AG04450 (cell line): ENCODE results near the gene COL5A3. TPM values are rescaled to one million over a fixed set of nuclear protein-coding genes. Genes with fewer than 3 reads are reported as not detected.
A peak's percentile ranks its signal among the peaks of the same experiment; 100 is the strongest.

ENCODE experiments used
- CTCF ChIA-PET: fragments of 300-600, 350-600 bp; formaldehyde crosslinking; extraction: SDS; loops from one replicate; lab custom pipeline; 2022; ENCODE audit warnings: antibody characterized with exemption, inconsistent platforms; lab: Charles Lee
- POLR2A ChIA-PET: fragments of 350-600 bp; formaldehyde crosslinking; extraction: SDS; loops from one replicate; lab custom pipeline; 2021; ENCODE audit warnings: antibody characterized with exemption, inconsistent platforms; lab: Yijun Ruan, JAX
- DNase-seq: peaks from one replicate; pipeline ENCODE4 v3.0.0-alpha.2; 2011; ENCODE audit warnings: low read depth, low spot score
- H3K27ac ChIP-seq: one replicate; pipeline ENCODE4 v1.5.1; 2012; ENCODE audit warnings: low read depth, low read length, control low read depth
- H3K27me3 ChIP-seq: one replicate; pipeline ENCODE4 v1.6.0; 2012; ENCODE audit warnings: low read length; ENCODE audit not compliant: control insufficient read depth, insufficient read depth
- H3K4me3 ChIP-seq: 2 replicates; pipeline ENCODE4 v1.5.1; 2011; ENCODE audit warnings: mild to moderate bottlenecking, low read depth, low read length, control low read depth
- H3K9me3 ChIP-seq: 2 replicates; pipeline ENCODE4 v1.5.1; 2012; ENCODE audit warnings: low read length; ENCODE audit not compliant: control insufficient read depth, insufficient read depth
- polyA plus RNA-seq: library from polyadenylated mRNA; depleted of rRNA; stranded (reverse); fragments of >200 nt; gene quantifications from 2 replicates; pipeline ENCODE4 v1.2.3, GENCODE V29; 2011
- TF ChIP-seq, protein P1 (sequence below): IDR thresholded peaks from 2 replicates; pipeline ENCODE4 v1.5.1; 2011; ENCODE audit warnings: low read depth, low read length, control low read depth, inconsistent platforms

The COL5A3 gene
- polyA plus RNA-seq, 1 experiment, result 1.6 TPM

DNA sequence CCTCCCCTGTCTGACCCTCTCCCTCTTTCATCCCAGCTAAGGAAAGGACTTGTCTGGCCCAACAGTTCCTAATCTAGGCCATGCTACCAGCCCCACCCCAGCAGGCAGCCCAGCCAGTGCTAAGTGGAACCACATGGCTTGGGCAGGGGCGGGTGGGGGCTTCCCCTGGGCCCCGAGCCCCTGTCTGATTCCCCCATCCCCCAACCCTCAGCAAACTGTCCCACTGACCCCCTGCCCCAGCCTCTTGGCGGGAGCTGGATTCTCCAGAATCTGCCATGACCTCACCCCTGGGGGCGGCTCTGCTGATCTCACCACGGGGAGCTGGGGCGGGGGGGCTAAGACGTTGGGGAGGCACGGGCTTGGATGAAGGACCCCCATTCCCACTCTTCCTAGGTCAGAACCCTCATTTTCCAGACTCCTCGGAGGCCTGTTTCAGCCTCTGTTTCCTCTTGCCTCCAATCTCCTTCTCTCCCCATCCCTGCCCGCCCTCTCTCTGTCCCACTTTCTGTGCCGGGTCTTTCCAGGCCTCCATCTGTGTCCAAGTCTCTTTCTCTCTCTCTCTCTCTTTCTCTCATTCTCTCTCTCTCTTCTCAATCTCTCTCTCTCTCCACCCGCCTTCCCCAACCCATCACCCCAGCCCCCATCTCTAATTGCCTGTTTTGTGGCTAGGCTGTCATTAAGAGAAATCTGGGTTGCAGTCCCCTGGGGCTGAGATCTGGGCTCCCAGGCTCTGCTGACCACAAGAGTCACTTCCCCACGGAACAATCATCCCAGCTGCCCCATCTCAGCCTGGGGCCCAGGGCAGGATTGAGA lies 2.7 kb downstream of the COL5A3 start:
- H3K4me3 ChIP-seq, result no peak overlapping the region
- no peaks in the 10 kb centered on the region for H3K9me3 ChIP-seq
- no peaks in the 10 kb centered on the region for H3K27me3 ChIP-seq
- ChIA-PET CTCF (interaction anchor here (3.2 kb wide), 1 partner anchor 7 kb away, joined by 33 read pairs; no protein-coding TSS in a partner anchor), POLR2A (interaction anchor here (0.6 kb wide), 1 partner anchor 573 kb away, joined by 3 read pairs; no protein-coding TSS in a partner anchor)
- DNase-seq, result no peak
- peak overlapping the region; percentile 91 for H3K27ac ChIP-seq
- TF ChIP-seq, protein P1, sequence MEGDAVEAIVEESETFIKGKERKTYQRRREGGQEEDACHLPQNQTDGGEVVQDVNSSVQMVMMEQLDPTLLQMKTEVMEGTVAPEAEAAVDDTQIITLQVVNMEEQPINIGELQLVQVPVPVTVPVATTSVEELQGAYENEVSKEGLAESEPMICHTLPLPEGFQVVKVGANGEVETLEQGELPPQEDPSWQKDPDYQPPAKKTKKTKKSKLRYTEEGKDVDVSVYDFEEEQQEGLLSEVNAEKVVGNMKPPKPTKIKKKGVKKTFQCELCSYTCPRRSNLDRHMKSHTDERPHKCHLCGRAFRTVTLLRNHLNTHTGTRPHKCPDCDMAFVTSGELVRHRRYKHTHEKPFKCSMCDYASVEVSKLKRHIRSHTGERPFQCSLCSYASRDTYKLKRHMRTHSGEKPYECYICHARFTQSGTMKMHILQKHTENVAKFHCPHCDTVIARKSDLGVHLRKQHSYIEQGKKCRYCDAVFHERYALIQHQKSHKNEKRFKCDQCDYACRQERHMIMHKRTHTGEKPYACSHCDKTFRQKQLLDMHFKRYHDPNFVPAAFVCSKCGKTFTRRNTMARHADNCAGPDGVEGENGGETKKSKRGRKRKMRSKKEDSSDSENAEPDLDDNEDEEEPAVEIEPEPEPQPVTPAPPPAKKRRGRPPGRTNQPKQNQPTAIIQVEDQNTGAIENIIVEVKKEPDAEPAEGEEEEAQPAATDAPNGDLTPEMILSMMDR, result no peak

DNA sequence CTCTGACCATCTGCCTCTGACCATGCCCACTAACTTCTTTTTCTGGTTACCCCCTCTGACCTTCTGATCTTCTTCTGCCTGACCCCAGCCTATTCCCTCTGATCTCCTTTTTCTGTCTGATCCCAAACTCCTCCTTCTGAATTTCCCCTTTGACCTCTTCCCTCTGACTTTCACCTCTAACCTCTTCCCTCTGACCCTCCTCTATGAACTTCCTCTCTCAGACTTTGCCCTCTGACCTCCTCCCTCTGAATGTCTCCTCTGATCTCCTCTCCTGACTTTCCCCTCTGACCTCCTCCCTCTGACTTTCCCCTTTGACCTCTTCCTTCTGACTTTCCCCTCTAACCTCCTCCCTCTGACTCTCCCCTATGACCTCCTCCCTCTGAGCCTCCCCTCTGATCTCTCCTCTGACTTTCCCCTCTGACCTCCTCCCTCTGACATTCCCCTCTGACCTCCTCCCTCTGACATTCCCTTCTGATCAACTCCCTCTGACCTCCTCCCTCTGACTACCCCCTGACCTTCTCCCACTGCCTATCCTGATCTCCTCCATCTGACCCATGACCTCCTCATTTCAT lies 3.5 kb downstream of the COL5A3 start:
- DNase-seq, result no peak
- Histone ChIP-seq H3K27ac (no peak overlapping the region), H3K4me3 (no peak overlapping the region), H3K9me3 (no peaks in the 10 kb centered on the region), H3K27me3 (no peaks in the 10 kb centered on the region)
- ChIA-PET POLR2A (no interaction called here), CTCF (no interaction called here)
- TF ChIP-seq, protein P1, result no peak

DNA sequence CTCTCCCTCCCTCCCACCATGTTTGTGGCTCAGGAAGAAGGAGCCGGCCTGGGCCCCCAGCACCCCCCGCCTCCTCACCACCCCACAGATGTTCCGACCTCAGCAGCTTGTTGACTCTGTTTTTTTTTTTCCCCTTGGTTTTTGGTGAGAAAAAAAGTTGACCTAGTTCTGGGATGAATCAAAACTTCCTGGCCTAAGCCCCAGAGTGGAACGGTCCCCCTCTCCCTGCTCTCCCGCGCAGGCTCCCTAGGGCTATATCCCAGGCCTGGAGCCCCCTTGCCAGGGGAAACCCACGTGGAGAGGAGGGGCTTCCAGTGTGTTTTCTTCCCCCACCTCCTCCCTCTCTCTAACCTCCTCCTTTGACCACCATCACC lies 4.0 kb downstream of the COL5A3 start:
- Histone ChIP-seq H3K27me3 (no peaks in the 10 kb centered on the region), H3K9me3 (no peaks in the 10 kb centered on the region), H3K27ac (peak overlapping the region; percentile 39), H3K4me3 (no peak overlapping the region)
- DNase-seq, result no peak
- POLR2A ChIA-PET, result no interaction called here
- TF ChIP-seq, protein P1, result no peak
- CTCF ChIA-PET, result no interaction called here

DNA sequence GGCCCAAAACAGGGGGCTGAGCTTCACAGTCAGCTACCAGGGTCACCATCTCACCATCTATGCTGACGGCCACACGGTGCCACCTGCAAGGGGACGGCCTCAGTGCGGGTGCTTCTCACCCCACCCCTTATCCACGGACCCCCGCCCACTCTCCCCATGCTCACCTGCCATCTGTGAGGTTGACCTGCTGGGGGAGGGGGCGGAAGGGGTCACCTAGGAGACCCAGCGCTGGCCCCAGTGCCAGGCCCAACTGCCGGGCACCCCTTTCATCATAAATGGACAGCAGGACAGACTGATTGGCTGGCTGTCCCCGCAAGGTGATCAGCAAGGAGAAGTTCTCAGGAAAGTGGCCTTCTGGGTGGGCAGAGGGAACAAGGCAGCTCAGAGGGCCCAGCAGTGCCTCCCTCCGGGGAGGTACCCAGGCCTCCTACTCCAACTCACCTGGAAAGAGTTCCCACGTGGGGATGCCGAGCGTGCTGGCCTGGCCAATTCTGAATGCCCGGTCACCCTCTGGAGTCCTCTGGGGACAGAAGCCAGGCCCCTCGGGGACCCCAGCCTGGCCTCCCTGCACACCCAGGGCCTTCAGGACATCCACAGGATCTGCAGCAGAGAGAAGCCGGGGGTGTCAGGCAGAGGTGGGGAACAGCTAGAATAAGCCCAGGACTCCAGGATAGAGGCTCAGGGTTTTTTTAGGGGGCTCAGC lies 4.5 kb downstream of the COL5A3 start:
- DNase-seq, result no peak
- ChIA-PET CTCF (no interaction called here), POLR2A (no interaction called here)
- H3K27me3 ChIP-seq, result no peaks in the 10 kb centered on the region
- H3K9me3 ChIP-seq, result no peaks in the 10 kb centered on the region
- TF ChIP-seq, protein P1, result no peak
- H3K27ac ChIP-seq, result peak overlapping the region; percentile 39
- H3K4me3 ChIP-seq, result no peak overlapping the region
